Peyer's patch (tissue), 4 donors: ENCODE results near the gene TBC1D13. TPM values are rescaled to one million over a fixed set of nuclear protein-coding genes. Genes with fewer than 3 reads are reported as not detected.

ENCODE experiments used
- DNase-seq, 3 donors: peaks; one replicate each; pipeline ENCODE4 v3.0.0-alpha.2; 2017 to 2019
- H3K27ac ChIP-seq, 4 donors: fragments of 200-600 bp; sonication (generic); one replicate each; pipeline ENCODE4 v1.5.1; 2016 to 2019
- H3K27me3 ChIP-seq, 2 donors: fragments of 200-600 bp; sonication (generic); one replicate each; pipeline ENCODE4 v1.5.1; 2019
- H3K36me3 ChIP-seq, 3 donors: fragments of 200-600 bp; sonication (generic); one replicate each; pipeline ENCODE4 v1.5.1; 2016 to 2019
- H3K4me1 ChIP-seq, 4 donors: fragments of 200-600 bp; sonication (generic); one replicate each; pipeline ENCODE4 v1.5.1; 2016 to 2019
- H3K4me3 ChIP-seq, 4 donors: fragments of 200-600 bp; sonication (generic); 1 replicate in 3 of 4; 2 replicates in 1 of 4; pipeline ENCODE4 v1.5.1; 2016 to 2019; ENCODE audit warnings: mild to moderate bottlenecking in 1 of 4
- H3K9me3 ChIP-seq, 4 donors: fragments of 200-600 bp; sonication (generic); one replicate each; pipeline ENCODE4 v1.5.1; 2016 to 2019; ENCODE audit warnings: mild to moderate bottlenecking in 1 of 4
- CTCF ChIP-seq, 6 experiments: fragments of 450-650 bp in 4 of 6; fragments of 200-600 bp in 2 of 6; sonication (generic) in 1 of 6; IDR thresholded peaks; one replicate each; pipeline ENCODE4 v1.5.1; 2017 to 2019; ENCODE audit warnings: antibody characterized with exemption in 6 of 6, mild to moderate bottlenecking in 3 of 6, moderate library complexity in 1 of 6
- POLR2A ChIP-seq, 2 donors: fragments of 450-650 bp; IDR thresholded peaks; one replicate each; pipeline ENCODE4 v1.5.1; 2017; ENCODE audit warnings: antibody characterized with exemption in 2 of 2, mild to moderate bottlenecking in 2 of 2, moderate library complexity in 2 of 2
- total RNA-seq, 4 donors: library from RNA; depleted of rRNA; stranded (reverse); fragments of >200 nt; gene quantifications; one replicate each; pipeline ENCODE4 v1.1.0, GENCODE V29; 2016

The TBC1D13 gene
- total RNA-seq, 4 donors from 2014 or later: 26.8 to 48.7 (median 45.7) TPM

GRCh38 chr9:128781187-128782070 lies 5.6 kb upstream of the TBC1D13 start:
- H3K4me1 ChIP-seq: peaks cover 0 to under 1% (median 0%) of the 10 kb centered on the region in 4 donors
- no peak for TF ChIP-seq POLR2A (IDR thresholded peaks at IDR 0.05)

GRCh38 chr9:128782669-128783068 lies 4.4 kb upstream of the TBC1D13 start:
- TF ChIP-seq CTCF (IDR thresholded peaks at IDR 0.05) (no peak), POLR2A (IDR thresholded peaks at IDR 0.05) (no peak)
- no peak for DNase-seq
- no peaks in the 10 kb centered on the region for H3K27me3 ChIP-seq

More at GRCh38 chr9:128781187-128782070, 5.6 kb upstream of the TBC1D13 start:
- H3K9me3 ChIP-seq: no peaks in the 10 kb centered on the region
- H3K4me3 ChIP-seq: no peak overlapping the region
- no peaks in the 10 kb centered on the region for H3K36me3 ChIP-seq
- no peaks in the 10 kb centered on the region for H3K27me3 ChIP-seq
- H3K27ac ChIP-seq: peak overlapping the region in 1 of 4 donors; percentile 27
- no peak for DNase-seq

GRCh38 chr9:128785427-128785826 lies 1.6 kb upstream of the TBC1D13 start:
- Histone ChIP-seq H3K27ac (no peak overlapping the region), H3K4me3 (no peak overlapping the region), H3K4me1 (peaks cover 0 to 17% (median 5%) of the 10 kb centered on the region in 4 donors), H3K9me3 (no peaks in the 10 kb centered on the region), H3K27me3 (no peaks in the 10 kb centered on the region), H3K36me3 (peaks cover 0 to 10% (median 0%) of the 10 kb centered on the region in 3 donors)
- no peak for TF ChIP-seq CTCF (IDR thresholded peaks at IDR 0.05)
- no peak for TF ChIP-seq POLR2A (IDR thresholded peaks at IDR 0.05)
- no peak for DNase-seq

More at GRCh38 chr9:128782669-128783068, 4.4 kb upstream of the TBC1D13 start:
- Histone ChIP-seq H3K4me3 (no peak overlapping the region), H3K27ac (no peak overlapping the region), H3K36me3 (no peaks in the 10 kb centered on the region), H3K4me1 (peaks cover 0 to 6% (median under 1%) of the 10 kb centered on the region in 4 donors), H3K9me3 (no peaks in the 10 kb centered on the region)

DNA sequence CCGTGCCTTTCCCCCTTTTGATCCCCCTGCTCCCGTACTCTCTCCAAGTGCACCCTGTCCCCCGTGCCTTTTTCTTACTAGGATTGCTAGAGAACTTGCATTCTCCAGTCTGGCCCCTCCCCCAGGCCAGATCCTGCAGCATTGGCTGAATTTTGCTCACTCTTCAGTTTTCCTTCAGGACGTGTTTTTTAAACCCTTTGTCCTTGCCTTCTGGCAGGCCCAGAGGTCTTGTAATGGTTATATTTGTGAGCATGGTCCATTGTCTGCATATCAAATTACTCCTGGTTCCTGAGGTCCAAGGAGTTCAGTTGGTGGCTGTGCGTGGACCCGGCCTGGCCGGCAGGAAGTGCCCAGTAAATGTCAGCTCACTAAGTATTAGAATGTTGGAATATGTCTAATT lies 606 bp downstream of the TBC1D13 start:
- no peaks in the 10 kb centered on the region for H3K27me3 ChIP-seq
- no peaks in the 10 kb centered on the region for H3K9me3 ChIP-seq
- H3K4me1 ChIP-seq: peaks cover 0 to 17% (median 5%) of the 10 kb centered on the region in 4 donors
- H3K4me3 ChIP-seq: peak overlapping the region; percentile 75 to 97 (median 92)
- peak overlapping the region; percentile 77 to 88 (median 83) for H3K27ac ChIP-seq
- peaks cover 0 to 32% (median 0%) of the 10 kb centered on the region in 3 donors for H3K36me3 ChIP-seq
- TF ChIP-seq POLR2A (IDR thresholded peaks at IDR 0.05): no peak
- DNase-seq: no peak

GRCh38 chr9:128788445-128788844 lies 1.4 kb downstream of the TBC1D13 start:
- H3K9me3 ChIP-seq: no peaks in the 10 kb centered on the region
- no peaks in the 10 kb centered on the region for H3K27me3 ChIP-seq
- H3K36me3 ChIP-seq: peaks cover 0 to 40% (median 0%) of the 10 kb centered on the region in 3 donors
- no peak overlapping the region for H3K27ac ChIP-seq
- no peak for TF ChIP-seq CTCF (IDR thresholded peaks at IDR 0.05)
- no peak for TF ChIP-seq POLR2A (IDR thresholded peaks at IDR 0.05)
- no peak for DNase-seq
- peak overlapping the region in 1 of 4 donors; percentile 97 for H3K4me3 ChIP-seq
- H3K4me1 ChIP-seq: peaks cover 0 to 17% (median 5%) of the 10 kb centered on the region in 4 donors

GRCh38 chr9:128790536-128790935 lies 3.5 kb downstream of the TBC1D13 start:
- H3K9me3 ChIP-seq: no peaks in the 10 kb centered on the region
- no peak for TF ChIP-seq POLR2A (IDR thresholded peaks at IDR 0.05)
- peaks cover 0 to 51% (median 0%) of the 10 kb centered on the region in 3 donors for H3K36me3 ChIP-seq
- peaks cover 0 to 17% (median 5%) of the 10 kb centered on the region in 4 donors for H3K4me1 ChIP-seq
- DNase-seq: no peak
- H3K4me3 ChIP-seq: no peak overlapping the region
- no peaks in the 10 kb centered on the region for H3K27me3 ChIP-seq
- no peak overlapping the region for H3K27ac ChIP-seq

DNA sequence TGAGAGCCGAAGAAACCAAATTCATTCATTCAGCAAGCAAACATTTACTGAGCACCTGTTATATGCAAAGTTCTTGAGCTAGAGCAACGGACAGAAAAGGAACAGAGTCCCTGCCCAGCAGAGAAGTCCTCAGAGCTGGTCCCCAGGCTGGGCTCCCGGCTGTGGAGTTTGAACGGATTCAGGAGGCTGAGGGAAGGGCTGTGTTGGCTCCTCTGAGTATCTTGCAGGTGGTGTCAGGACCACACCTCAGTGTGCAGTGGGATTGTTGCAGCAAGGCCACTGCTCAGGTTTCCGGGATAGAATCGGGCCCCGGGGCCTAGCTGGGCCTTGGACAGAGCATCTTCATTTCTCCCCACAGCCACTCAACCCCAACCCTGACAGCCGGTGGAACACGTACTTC lies 5.1 kb downstream of the TBC1D13 start:
- Histone ChIP-seq H3K4me1 (peaks cover 0 to 12% (median 5%) of the 10 kb centered on the region in 4 donors), H3K27me3 (no peaks in the 10 kb centered on the region), H3K27ac (no peak overlapping the region), H3K4me3 (no peak overlapping the region), H3K36me3 (peaks cover 0 to 67% (median 0%) of the 10 kb centered on the region in 3 donors), H3K9me3 (no peaks in the 10 kb centered on the region)
- TF ChIP-seq CTCF (IDR thresholded peaks at IDR 0.05): no peak
- no peak for TF ChIP-seq POLR2A (IDR thresholded peaks at IDR 0.05)
- DNase-seq: no peak
